ENCODE results near the gene ZDHHC8. TPM values are rescaled to one million over a fixed set of nuclear protein-coding genes. Genes with fewer than 3 reads are reported as not detected.

The ZDHHC8 gene
- polyA plus RNA-seq, 1 experiment = 13.5 TPM

- ChIA-PET POLR2A (no interaction called here), CTCF (no interaction called here)
- H3K27me3 ChIP-seq (ENCODE audit: control insufficient read depth, insufficient read depth, low read length) = peaks cover 34% of the 10 kb centered on the region
Observed at GRCh38 chr22:20172141-20172613, 40.6 kb downstream of the ZDHHC8 start.

DNA sequence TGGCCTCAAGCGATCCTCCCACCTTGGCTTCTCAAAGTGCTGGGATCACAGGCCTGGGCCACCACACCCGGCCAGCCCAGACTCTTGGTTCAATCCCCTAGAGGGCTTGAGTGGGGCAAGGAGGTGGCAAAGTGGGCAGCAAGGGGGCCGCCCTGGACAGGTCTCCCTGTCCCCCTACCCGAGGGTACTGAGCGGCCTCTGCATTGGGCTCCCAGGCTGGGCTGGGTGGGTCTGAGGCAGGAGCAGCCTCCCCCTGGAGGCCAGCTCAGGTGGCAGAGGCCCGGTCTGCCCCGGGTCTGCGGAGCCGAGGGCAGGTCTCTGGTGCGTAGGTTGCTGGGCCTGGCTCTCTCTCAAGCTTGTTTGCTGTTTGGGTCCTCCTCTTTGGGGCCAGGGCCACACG is 41.6 kb downstream of the ZDHHC8 start:
- CTCF ChIA-PET = no interaction called here
- no peak for DNase-seq (ENCODE audit: low read depth, low spot score)
- TF ChIP-seq, protein P1, sequence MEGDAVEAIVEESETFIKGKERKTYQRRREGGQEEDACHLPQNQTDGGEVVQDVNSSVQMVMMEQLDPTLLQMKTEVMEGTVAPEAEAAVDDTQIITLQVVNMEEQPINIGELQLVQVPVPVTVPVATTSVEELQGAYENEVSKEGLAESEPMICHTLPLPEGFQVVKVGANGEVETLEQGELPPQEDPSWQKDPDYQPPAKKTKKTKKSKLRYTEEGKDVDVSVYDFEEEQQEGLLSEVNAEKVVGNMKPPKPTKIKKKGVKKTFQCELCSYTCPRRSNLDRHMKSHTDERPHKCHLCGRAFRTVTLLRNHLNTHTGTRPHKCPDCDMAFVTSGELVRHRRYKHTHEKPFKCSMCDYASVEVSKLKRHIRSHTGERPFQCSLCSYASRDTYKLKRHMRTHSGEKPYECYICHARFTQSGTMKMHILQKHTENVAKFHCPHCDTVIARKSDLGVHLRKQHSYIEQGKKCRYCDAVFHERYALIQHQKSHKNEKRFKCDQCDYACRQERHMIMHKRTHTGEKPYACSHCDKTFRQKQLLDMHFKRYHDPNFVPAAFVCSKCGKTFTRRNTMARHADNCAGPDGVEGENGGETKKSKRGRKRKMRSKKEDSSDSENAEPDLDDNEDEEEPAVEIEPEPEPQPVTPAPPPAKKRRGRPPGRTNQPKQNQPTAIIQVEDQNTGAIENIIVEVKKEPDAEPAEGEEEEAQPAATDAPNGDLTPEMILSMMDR (IDR thresholded peaks at IDR 0.05; ENCODE audit: low read depth, low read length) = no peak

More at GRCh38 chr22:20172141-20172613, 40.6 kb downstream of the ZDHHC8 start:
- TF ChIP-seq, protein P1 (IDR thresholded peaks at IDR 0.05; ENCODE audit: low read depth, low read length) = no peak
- DNase-seq (ENCODE audit: low read depth, low spot score) = no peak
- H3K9me3 ChIP-seq (ENCODE audit: control insufficient read depth, insufficient read depth, low read length) = no peaks in the 10 kb centered on the region; the same call in 1 of the 2 replicates
- no peak overlapping the region for H3K27ac ChIP-seq (ENCODE audit: low read depth, low read length)
- H3K4me3 ChIP-seq (ENCODE audit: low read depth, low read length) = no peak overlapping the region

DNA sequence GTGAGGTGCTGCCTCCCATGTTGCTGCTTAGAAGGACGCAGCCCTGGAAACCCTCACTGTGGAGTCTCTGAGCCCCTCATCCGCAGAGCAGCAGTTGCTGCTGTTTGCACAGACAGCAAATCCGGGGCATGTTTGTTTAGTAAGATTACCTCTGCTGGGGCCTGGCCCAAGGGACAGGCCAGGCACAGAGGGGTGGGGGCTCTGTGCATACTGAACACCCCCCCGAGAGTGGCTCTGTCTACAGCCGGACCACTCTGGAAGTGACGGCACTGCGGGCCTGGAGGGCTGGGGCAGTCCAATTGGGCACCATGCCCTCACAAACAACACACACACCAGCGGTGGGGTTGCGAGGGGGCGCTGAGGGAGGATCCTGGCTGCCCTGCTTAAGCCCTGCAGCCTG is 42.2 kb downstream of the ZDHHC8 start:
- no peaks in the 10 kb centered on the region; the same call in 1 of the 2 replicates for H3K9me3 ChIP-seq (ENCODE audit: control insufficient read depth, insufficient read depth, low read length)
- TF ChIP-seq, protein P1 (IDR thresholded peaks at IDR 0.05; ENCODE audit: low read depth, low read length) = no peak
- POLR2A ChIA-PET = no interaction called here
- no peak overlapping the region for H3K4me3 ChIP-seq (ENCODE audit: low read depth, low read length)
- peaks cover 36% of the 10 kb centered on the region for H3K27me3 ChIP-seq (ENCODE audit: control insufficient read depth, insufficient read depth, low read length)
- no peak for DNase-seq (ENCODE audit: low read depth, low spot score)
- H3K27ac ChIP-seq (ENCODE audit: low read depth, low read length) = no peak overlapping the region
- CTCF ChIA-PET = no interaction called here

More for the DNA sequence above, 41.6 kb downstream of the ZDHHC8 start:
- POLR2A ChIA-PET = no interaction called here
- Histone ChIP-seq H3K4me3 (ENCODE audit: low read depth, low read length) (no peak overlapping the region), H3K9me3 (ENCODE audit: control insufficient read depth, insufficient read depth, low read length) (no peaks in the 10 kb centered on the region; the same call in 1 of the 2 replicates), H3K27ac (ENCODE audit: low read depth, low read length) (no peak overlapping the region), H3K27me3 (ENCODE audit: control insufficient read depth, insufficient read depth, low read length) (peaks cover 34% of the 10 kb centered on the region)

- ChIA-PET POLR2A (no interaction called here), CTCF (interaction anchor here (1.4 kb wide), 1 partner anchor 109 kb away, joined by 3 read pairs; no protein-coding TSS in a partner anchor)
- Histone ChIP-seq H3K27ac (ENCODE audit: low read depth, low read length) (no peak overlapping the region), H3K9me3 (ENCODE audit: control insufficient read depth, insufficient read depth, low read length) (no peaks in the 10 kb centered on the region; the same call in 1 of the 2 replicates), H3K27me3 (ENCODE audit: control insufficient read depth, insufficient read depth, low read length) (peaks cover 36% of the 10 kb centered on the region), H3K4me3 (ENCODE audit: low read depth, low read length) (no peak overlapping the region)
- TF ChIP-seq, protein P1 (IDR thresholded peaks at IDR 0.05; ENCODE audit: low read depth, low read length) = peak; percentile 44
- DNase-seq (ENCODE audit: low read depth, low spot score) = no peak
Observed at GRCh38 chr22:20174785-20175596, 43.4 kb downstream of the ZDHHC8 start.

DNA sequence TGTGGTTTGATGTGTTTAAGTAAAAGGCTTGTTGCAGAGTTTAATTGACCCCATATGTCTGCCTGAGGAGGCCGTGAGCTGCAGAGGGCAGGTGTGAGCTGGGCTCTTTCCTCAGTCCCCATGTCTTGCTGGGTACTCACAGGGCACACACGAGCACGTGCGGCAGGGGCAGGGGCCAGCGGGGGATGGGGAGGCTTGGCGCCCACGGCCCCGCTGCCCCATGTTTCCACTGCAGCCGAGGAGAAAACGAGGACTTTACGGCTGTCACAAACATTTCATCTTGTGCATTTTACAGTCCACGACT is 43.9 kb downstream of the ZDHHC8 start:
- ChIA-PET CTCF (interaction anchor here (1.4 kb wide), 1 partner anchor 109 kb away, joined by 3 read pairs; no protein-coding TSS in a partner anchor), POLR2A (no interaction called here)
- Histone ChIP-seq H3K27ac (ENCODE audit: low read depth, low read length) (no peak overlapping the region), H3K9me3 (ENCODE audit: control insufficient read depth, insufficient read depth, low read length) (no peaks in the 10 kb centered on the region; the same call in 1 of the 2 replicates), H3K4me3 (ENCODE audit: low read depth, low read length) (no peak overlapping the region), H3K27me3 (ENCODE audit: control insufficient read depth, insufficient read depth, low read length) (peaks cover 33% of the 10 kb centered on the region)
- TF ChIP-seq, protein P1 (IDR thresholded peaks at IDR 0.05; ENCODE audit: low read depth, low read length) = 0 out of 2 replicates have a peak, but pooled peaks have one; percentile 14
- no peak for DNase-seq (ENCODE audit: low read depth, low spot score)

Data from AG04450 (cell line).